KMS-11 (cell line): Measurements from ENCODE around the gene FGF12.

Source experiments
- H2AFZ ChIP-seq: fragments of 200-600 bp; sonication (generic); 2 replicates; pipeline ENCODE4 v1.6.1; 2016; ENCODE audit warnings: antibody characterized with exemption, mixed run types, low read depth
- H3K27ac ChIP-seq: fragments of 200-600 bp; sonication (generic); 2 replicates; pipeline ENCODE4 v1.6.1; 2016; ENCODE audit warnings: mild to moderate bottlenecking, mixed run types
- H3K27me3 ChIP-seq: fragments of 200-600 bp; sonication (generic); 2 replicates; pipeline ENCODE4 v1.6.1; 2017; ENCODE audit warnings: mild to moderate bottlenecking, low read depth, mixed run types, moderate library complexity; ENCODE audit not compliant: insufficient read depth
- H3K36me3 ChIP-seq: fragments of 200-600 bp; sonication (generic); 2 replicates; pipeline ENCODE4 v1.6.1; 2017; ENCODE audit warnings: mild to moderate bottlenecking, mixed run types; ENCODE audit not compliant: insufficient read depth
- H3K4me1 ChIP-seq: fragments of 200-600 bp; sonication (generic); 2 replicates; pipeline ENCODE4 v1.6.1; 2016; ENCODE audit warnings: mild to moderate bottlenecking, low read depth, mixed run types; ENCODE audit not compliant: poor library complexity, severe bottlenecking
- H3K4me2 ChIP-seq: fragments of 200-600 bp; sonication (generic); 2 replicates; pipeline ENCODE4 v1.7.0; 2016; ENCODE audit warnings: mild to moderate bottlenecking, mixed run types
- H3K4me3 ChIP-seq: fragments of 200-600 bp; sonication (generic); IDR thresholded peaks from 2 replicates; pipeline ENCODE4 v1.6.1; 2017; ENCODE audit warnings: low read depth, low read length, mixed read lengths; ENCODE audit not compliant: insufficient read depth
- H3K79me2 ChIP-seq: fragments of 200-600 bp; sonication (generic); 2 replicates; pipeline ENCODE4 v1.6.1; 2016; ENCODE audit warnings: low read depth, mixed run types; ENCODE audit not compliant: insufficient read depth
- H3K9ac ChIP-seq: fragments of 200-600 bp; sonication (generic); 2 replicates; pipeline ENCODE4 v1.6.1; 2016; ENCODE audit warnings: mild to moderate bottlenecking, mixed run types
- H4K20me1 ChIP-seq: fragments of 200-600 bp; sonication (generic); 2 replicates; pipeline ENCODE4 v1.6.1; 2016; ENCODE audit warnings: mild to moderate bottlenecking, mixed run types; ENCODE audit not compliant: insufficient read depth
- TF ChIP-seq, protein P1 (sequence below): fragments of 200-600 bp; sonication (generic); conservative IDR thresholded peaks from 2 replicates; pipeline ENCODE4 v1.6.1; 2017; ENCODE audit warnings: low read depth, mild to moderate bottlenecking, antibody characterized with exemption, low read length, moderate library complexity, mixed read lengths

Gene FGF12

DNA sequence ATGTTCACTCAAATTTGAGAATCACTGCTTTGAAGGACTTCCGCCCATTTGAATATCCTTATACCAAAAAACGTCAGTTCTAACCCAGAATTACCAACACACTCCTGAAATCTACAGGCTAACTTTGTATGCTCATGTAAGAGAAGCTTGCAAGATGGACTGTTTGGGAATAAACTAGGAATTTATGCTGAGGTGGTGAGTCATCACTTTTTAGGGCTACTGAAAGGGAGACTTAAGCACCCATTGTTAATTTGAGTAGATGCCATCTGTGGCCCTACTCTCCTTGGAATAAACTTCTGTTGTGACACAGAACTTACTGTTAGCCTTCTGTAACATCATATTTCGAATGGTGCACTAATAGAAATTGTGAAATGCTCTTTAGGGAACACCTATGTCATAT lies 74.6 kb downstream of the FGF12 start:
- Histone ChIP-seq H3K4me1 (no peaks in the 10 kb centered on the region), H3K27ac (no peak overlapping the region)
- TF ChIP-seq, protein P1, sequence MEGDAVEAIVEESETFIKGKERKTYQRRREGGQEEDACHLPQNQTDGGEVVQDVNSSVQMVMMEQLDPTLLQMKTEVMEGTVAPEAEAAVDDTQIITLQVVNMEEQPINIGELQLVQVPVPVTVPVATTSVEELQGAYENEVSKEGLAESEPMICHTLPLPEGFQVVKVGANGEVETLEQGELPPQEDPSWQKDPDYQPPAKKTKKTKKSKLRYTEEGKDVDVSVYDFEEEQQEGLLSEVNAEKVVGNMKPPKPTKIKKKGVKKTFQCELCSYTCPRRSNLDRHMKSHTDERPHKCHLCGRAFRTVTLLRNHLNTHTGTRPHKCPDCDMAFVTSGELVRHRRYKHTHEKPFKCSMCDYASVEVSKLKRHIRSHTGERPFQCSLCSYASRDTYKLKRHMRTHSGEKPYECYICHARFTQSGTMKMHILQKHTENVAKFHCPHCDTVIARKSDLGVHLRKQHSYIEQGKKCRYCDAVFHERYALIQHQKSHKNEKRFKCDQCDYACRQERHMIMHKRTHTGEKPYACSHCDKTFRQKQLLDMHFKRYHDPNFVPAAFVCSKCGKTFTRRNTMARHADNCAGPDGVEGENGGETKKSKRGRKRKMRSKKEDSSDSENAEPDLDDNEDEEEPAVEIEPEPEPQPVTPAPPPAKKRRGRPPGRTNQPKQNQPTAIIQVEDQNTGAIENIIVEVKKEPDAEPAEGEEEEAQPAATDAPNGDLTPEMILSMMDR, result no peak

DNA sequence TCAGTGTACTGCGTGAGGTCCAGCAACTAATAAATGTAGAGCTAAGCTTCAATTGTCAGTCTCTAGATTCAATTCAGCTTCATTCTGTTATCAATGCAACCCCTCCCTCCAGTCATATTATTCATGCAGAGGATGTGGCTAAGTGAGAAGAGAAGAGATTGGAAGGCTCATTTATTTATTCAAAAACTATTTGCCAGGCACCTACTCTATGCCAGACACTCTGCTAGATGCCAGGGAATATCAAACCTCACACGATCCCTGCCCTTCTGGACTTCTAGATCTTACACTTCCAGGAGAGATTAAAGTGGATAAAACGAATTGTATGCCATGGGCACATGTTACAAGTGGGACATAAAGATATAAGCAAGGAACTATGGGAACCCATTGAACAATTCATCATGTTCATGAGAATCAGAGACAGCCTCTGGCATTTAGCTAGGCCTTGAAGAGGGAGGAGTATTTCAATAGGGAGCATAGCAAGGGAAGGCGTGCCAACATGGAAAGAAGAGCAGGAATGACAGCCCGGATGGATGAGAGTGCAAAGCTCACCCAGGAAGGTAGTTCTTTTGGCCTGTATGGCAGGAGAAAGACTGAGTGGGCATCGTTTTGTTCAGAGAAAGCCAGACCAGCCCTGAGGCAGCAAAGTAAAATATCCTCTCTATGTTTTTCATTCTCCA lies 75.4 kb downstream of the FGF12 start:
- Histone ChIP-seq H3K27ac (no peak overlapping the region), H3K4me2 (no peak overlapping the region), H3K9ac (no peak overlapping the region), H3K79me2 (no peaks in the 10 kb centered on the region), H3K4me1 (no peaks in the 10 kb centered on the region), H2AFZ (no peak overlapping the region), H3K36me3 (no peaks in the 10 kb centered on the region), H4K20me1 (no peaks in the 10 kb centered on the region), H3K27me3 (no peaks in the 10 kb centered on the region), H3K4me3 (no peak overlapping the region)
- TF ChIP-seq, protein P1, result no peak

More for the DNA sequence above, 74.6 kb downstream of the FGF12 start:
- Histone ChIP-seq H2AFZ (no peak overlapping the region), H3K9ac (no peak overlapping the region), H3K4me3 (no peak overlapping the region), H3K4me2 (no peak overlapping the region), H3K36me3 (no peaks in the 10 kb centered on the region), H3K79me2 (no peaks in the 10 kb centered on the region), H3K27me3 (no peaks in the 10 kb centered on the region), H4K20me1 (no peaks in the 10 kb centered on the region)

DNA sequence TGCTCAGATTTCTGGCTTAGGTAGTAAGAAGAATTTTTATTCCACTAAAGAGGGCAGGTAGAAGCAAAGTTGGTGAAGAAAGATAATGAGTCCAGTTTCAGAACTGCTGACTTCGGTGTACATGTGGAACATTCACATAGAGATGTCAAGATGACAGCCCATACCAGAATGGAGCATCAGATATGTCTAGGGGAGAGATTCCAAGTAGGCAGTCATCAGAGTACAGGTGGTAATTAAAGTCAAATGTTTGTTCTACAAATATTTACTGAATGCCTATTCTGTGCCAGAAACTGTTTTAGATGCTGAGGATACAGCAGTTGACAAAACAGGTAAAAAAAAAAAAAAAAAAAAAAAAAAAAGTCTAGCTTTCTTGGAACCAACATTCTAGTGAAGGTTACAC lies 81.9 kb downstream of the FGF12 start:
- Histone ChIP-seq H3K36me3 (no peaks in the 10 kb centered on the region), H3K4me3 (no peak overlapping the region), H2AFZ (no peak overlapping the region), H3K4me2 (no peak overlapping the region), H3K79me2 (no peaks in the 10 kb centered on the region), H4K20me1 (no peaks in the 10 kb centered on the region), H3K27ac (no peak overlapping the region), H3K27me3 (no peaks in the 10 kb centered on the region), H3K4me1 (no peaks in the 10 kb centered on the region), H3K9ac (no peak overlapping the region)
- TF ChIP-seq, protein P1, result no peak

DNA sequence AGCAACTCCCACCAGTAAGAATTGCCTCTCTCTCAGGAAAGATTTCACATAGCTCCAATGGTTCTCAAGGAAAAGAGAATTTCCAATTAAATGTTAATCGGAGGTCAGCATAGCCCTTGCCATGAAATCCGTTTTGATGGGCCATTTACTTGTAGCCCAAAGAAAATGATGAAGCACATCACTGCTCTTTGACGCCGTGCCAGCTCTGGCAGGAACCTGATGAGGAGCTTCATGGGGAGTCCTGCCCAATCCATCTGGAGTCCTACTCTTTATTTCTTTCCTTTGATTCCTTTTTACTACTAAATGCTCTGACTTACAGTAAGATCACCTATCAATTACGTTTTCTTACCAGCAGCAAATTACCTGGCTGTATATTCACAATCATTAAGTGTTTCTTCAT lies 84.7 kb downstream of the FGF12 start:
- TF ChIP-seq, protein P1, result no peak
- no peaks in the 10 kb centered on the region for H3K79me2 ChIP-seq
- H3K27ac ChIP-seq, result no peak overlapping the region
- no peak overlapping the region for H3K4me3 ChIP-seq
- no peaks in the 10 kb centered on the region for H3K36me3 ChIP-seq
- no peak overlapping the region for H3K4me2 ChIP-seq
- no peaks in the 10 kb centered on the region for H3K4me1 ChIP-seq
- H3K27me3 ChIP-seq, result no peaks in the 10 kb centered on the region
- no peak overlapping the region for H2AFZ ChIP-seq
- no peak overlapping the region for H3K9ac ChIP-seq
- H4K20me1 ChIP-seq, result no peaks in the 10 kb centered on the region
